K562 (cell line): ENCODE measurements around the gene GABRR3. TPM values are rescaled to one million over a fixed set of nuclear protein-coding genes. Genes with fewer than 3 reads are reported as not detected.

ENCODE experiments used
- ATAC-seq: fragments of 200-7000 bp; cut with Tn5 transposase; 3 replicates; pipeline ENCODE4 v1.9.1; 2020; ENCODE audit warnings: moderate library complexity
- BruUV-seq: library from RNA; stranded (reverse); fragments of 400-500 nt; replicated peaks from 2 replicates; lab custom pipeline; 2021; lab: Mats Ljungman, UMichigan
- CTCF ChIA-PET: fragments of 300-600 bp; formaldehyde crosslinking; extraction: SDS; loops from one replicate; lab custom pipeline; 2021; ENCODE audit warnings: low intra/inter-chr PET ratio; lab: Yijun Ruan, JAX
- POLR2A ChIA-PET: fragments of 300-600, 350-650 bp; sonication (Branson Sonifier 250); formaldehyde crosslinking; extraction: SDS; loops from one replicate; lab custom pipeline; 2021; ENCODE audit warnings: antibody characterized with exemption, inconsistent platforms; lab: Yijun Ruan, JAX
- DNase-seq, 4 experiments: peaks; one replicate each; pipeline versions ENCODE4 v3.0.0 to v3.0.0-alpha.2; 2011 to 2018; ENCODE audit warnings: low spot score in 3 of 4, mixed read lengths in 3 of 4; ENCODE audit errors: extremely low read depth in 1 of 4
- FAIRE-seq: peaks from 2 replicates; lab custom pipeline; 2011; peaks lifted over from hg19 to GRCh38; lab: Jason Lieb, UNC
- H2AFZ ChIP-seq: 2 replicates; pipeline ENCODE4 v1.6.0; 2011; ENCODE audit warnings: low read depth, low read length, control low read depth, inconsistent platforms
- H3K27ac ChIP-seq: fragments of 200-600 bp; 3 replicates; pipeline ENCODE4 v1.8.0; 2011; ENCODE audit warnings: low read depth, mild to moderate bottlenecking, control low read depth, inconsistent platforms, low read length, moderate library complexity, mixed read lengths; ENCODE audit errors: extremely low read depth
- H3K27me3 ChIP-seq, 2 experiments: fragments of 300-600 bp in 1 of 2; 2 replicates in 1 of 2; 3 replicates in 1 of 2; pipeline versions ENCODE4 v1.6.0 to v1.8.0; 2011; ENCODE audit warnings: inconsistent platforms in 2 of 2, low read length in 2 of 2, mild to moderate bottlenecking in 1 of 2, mixed read lengths in 1 of 2, moderate library complexity in 1 of 2; ENCODE audit not compliant: control insufficient read depth in 2 of 2, insufficient read depth in 2 of 2
- H3K36me3 ChIP-seq: fragments of 300-600 bp; 3 replicates; pipeline ENCODE4 v1.8.0; 2011; ENCODE audit warnings: mild to moderate bottlenecking, low read length, inconsistent platforms; ENCODE audit not compliant: control insufficient read depth, insufficient read depth
- H3K4me1 ChIP-seq, 2 experiments: fragments of 200-600 bp in 1 of 2; replicated peaks in 1 of 2; 2 replicates in 1 of 2; 3 replicates in 1 of 2; pipeline versions ENCODE4 v1.5.1 to v1.8.0; 2011; ENCODE audit warnings: inconsistent platforms in 2 of 2, low read length in 2 of 2, mild to moderate bottlenecking in 1 of 2, mixed read lengths in 1 of 2, moderate library complexity in 1 of 2; ENCODE audit not compliant: control insufficient read depth in 2 of 2, insufficient read depth in 2 of 2
- H3K4me2 ChIP-seq: 2 replicates; pipeline ENCODE4 v1.6.1; 2011; ENCODE audit warnings: low read length, control low read depth, inconsistent platforms, mixed read lengths; ENCODE audit not compliant: insufficient read depth
- H3K4me3 ChIP-seq: fragments of 200-600 bp; sonication (generic), shearing (Covaris generic); 2 replicates; pipeline ENCODE4 v1.5.1; 2016; ENCODE audit warnings: control low read depth, inconsistent platforms
- H3K79me2 ChIP-seq: fragments of 200-600 bp; 3 replicates; pipeline ENCODE4 v1.8.0; 2011; ENCODE audit warnings: low read length, inconsistent platforms; ENCODE audit not compliant: control insufficient read depth, insufficient read depth
- H3K9ac ChIP-seq, 2 experiments: 2 replicates each; pipeline versions ENCODE4 v1.6.0 to v1.6.1; 2011; ENCODE audit warnings: low read depth in 2 of 2, low read length in 2 of 2, control low read depth in 1 of 2, inconsistent platforms in 1 of 2, mild to moderate bottlenecking in 1 of 2, mixed read lengths in 1 of 2; ENCODE audit not compliant: insufficient read depth in 1 of 2
- H3K9me1 ChIP-seq: one replicate; pipeline ENCODE4 v1.6.0; 2011; ENCODE audit warnings: inconsistent platforms, mild to moderate bottlenecking, low read length, moderate library complexity; ENCODE audit not compliant: control insufficient read depth, insufficient read depth
- H3K9me3 ChIP-seq: replicated peaks from 2 replicates; pipeline ENCODE4 v1.5.1; 2011; ENCODE audit warnings: low read depth, low read length, inconsistent platforms; ENCODE audit not compliant: control insufficient read depth, insufficient read depth
- H4K20me1 ChIP-seq: replicated peaks from 2 replicates; pipeline ENCODE4 v1.6.1; 2011; ENCODE audit warnings: low read length, inconsistent platforms, mixed read lengths; ENCODE audit not compliant: control insufficient read depth, insufficient read depth
- CCAR2 ChIP-seq: fragments of 200-400 bp; formaldehyde crosslinking; IDR thresholded peaks from 2 replicates; pipeline ENCODE4 v1.6.1; 2017; ENCODE audit warnings: mild to moderate bottlenecking, low read depth, low read length
- CHD2 ChIP-seq: IDR thresholded peaks from 2 replicates; pipeline ENCODE4 v1.6.1; 2011; ENCODE audit warnings: low read depth, low read length
- CLOCK ChIP-seq: fragments of 250-450 bp; sonication (Bioruptor Pico); IDR thresholded peaks from 2 replicates; pipeline ENCODE4 v1.4.0; 2020; ENCODE audit warnings: mild to moderate bottlenecking, moderate library complexity, borderline replicate concordance
- CTCF ChIP-seq, 3 experiments: IDR thresholded peaks in 2 of 3; conservative IDR thresholded peaks in 1 of 3; 2 replicates each; pipeline ENCODE4 v1.5.1; 2011 to 2012; ENCODE audit warnings: low read length in 3 of 3, mild to moderate bottlenecking in 3 of 3, control low read depth in 2 of 3, improper control_type of control experiment in 1 of 3, inconsistent platforms in 1 of 3, low read depth in 1 of 3, mixed read lengths in 1 of 3, moderate library complexity in 1 of 3; ENCODE audit not compliant: insufficient read depth in 2 of 3
- EZH2 ChIP-seq: IDR thresholded peaks from 2 replicates; pipeline ENCODE4 v1.6.1; 2012; ENCODE audit warnings: low read depth, mild to moderate bottlenecking, inconsistent platforms, low read length, borderline replicate concordance
- FOXM1 ChIP-seq, 2 experiments: fragments of 450-650 bp in 1 of 2; sonication (generic) in 1 of 2; formaldehyde crosslinking in 1 of 2; IDR thresholded peaks; 2 replicates each; pipeline versions ENCODE4 v1.6.1 to v1.9.0; 2017 to 2022; ENCODE audit warnings: low read depth in 2 of 2, mild to moderate bottlenecking in 2 of 2, missing genetic modification reagents in 1 of 2, moderate library complexity in 1 of 2
- KAT2B ChIP-seq: IDR thresholded peaks from one replicate; pipeline ENCODE4 v1.6.1; 2012; ENCODE audit warnings: low read depth, mild to moderate bottlenecking, control low read depth, inconsistent platforms, low read length, moderate library complexity
- PTBP1 ChIP-seq: fragments of 200-400 bp; formaldehyde crosslinking; IDR thresholded peaks from 2 replicates; pipeline ENCODE4 v1.6.1; 2017; ENCODE audit warnings: low read depth, low read length
- RBM17 ChIP-seq: fragments of 200-400 bp; formaldehyde crosslinking; IDR thresholded peaks from 2 replicates; pipeline ENCODE4 v1.6.1; 2017; ENCODE audit warnings: low read depth, mild to moderate bottlenecking, low read length, borderline replicate concordance
- RCOR1 ChIP-seq, 2 experiments: IDR thresholded peaks; 2 replicates each; pipeline ENCODE4 v1.6.1; 2012; ENCODE audit warnings: low read depth in 2 of 2, low read length in 2 of 2, borderline replicate concordance in 1 of 2, improper control_type of control experiment in 1 of 2
- RUNX1 ChIP-seq: sonication (generic); IDR thresholded peaks from 2 replicates; pipeline ENCODE4 v1.6.1; 2016; ENCODE audit warnings: antibody characterized with exemption, low read depth
- ZNF324 ChIP-seq: fragments of 250-450 bp; sonication (Bioruptor Pico); IDR thresholded peaks from 2 replicates; pipeline ENCODE4 v1.4.0; 2020; ENCODE audit warnings: mild to moderate bottlenecking
- ZNF75A ChIP-seq: fragments of 450-650 bp; formaldehyde crosslinking; IDR thresholded peaks from 2 replicates; pipeline ENCODE4 v1.4.0; 2020; ENCODE audit warnings: mild to moderate bottlenecking
- WGBS: fragments of 100-300 bp; shearing (Covaris generic); methylation state at CpG from one replicate; pipeline ENCODE4 v1.1.6; 2016; ENCODE audit warnings: low coverage, mixed read lengths; ENCODE audit not compliant: insufficient coverage; ENCODE audit errors: missing lambda C conversion rate; 5-methylcytosine and 5-hydroxymethylcytosine counted together
- in situ Hi-C: fragments of 300-500 bp; cut with MboI; formaldehyde crosslinking; loops from 4 replicates; pipeline ENCODE4 v1.15.0; 2018; ENCODE audit warnings: inconsistent platforms, mixed read lengths
- intact Hi-C: fragments of 100-400 bp; cut with micrococcal nuclease; formaldehyde crosslinking; loops from 2 replicates; pipeline ENCODE4 v1.14.2; 2022
- polyA plus RNA-seq, 8 experiments: library from polyadenylated mRNA; depleted of rRNA in 4 of 8; stranded (reverse) in 5 of 8; unstranded in 3 of 8; fragments of >200 nt; fragmentation: Nextera tagmentation in 2 of 8; fragmentation: Illumina TruSeq in 1 of 8; extraction: Ambion mirVana in 2 of 8; extraction: Trizol in 1 of 8; gene quantifications; 2 replicates each; pipeline versions ENCODE4 v1.2.1 to v1.2.3, GENCODE V29; 2011 to 2014; ENCODE audit warnings: inconsistent platforms in 1 of 8, missing spikeins in 1 of 8
- total RNA-seq, 7 experiments: library from RNA; depleted of rRNA in 6 of 7; stranded (reverse); fragments of >200 nt in 6 of 7; fragmentation: Illumina TruSeq in 2 of 7; extraction: Trizol in 2 of 7; gene quantifications; 2 replicates each; pipeline versions ENCODE4 v1.2.1 to v1.2.3, GENCODE V29; 2011 to 2021; ENCODE audit warnings: low replicate concordance in 1 of 7
- TF ChIP-seq, protein P1 (sequence below): fragments of 450-650 bp; formaldehyde crosslinking; IDR thresholded peaks from 2 replicates; pipeline ENCODE4 v1.4.0; 2020; ENCODE audit warnings: mild to moderate bottlenecking, moderate library complexity
- TF ChIP-seq, protein P2 (sequence below): fragments of 250-450 bp; sonication (Bioruptor Pico); IDR thresholded peaks from 2 replicates; pipeline ENCODE4 v1.4.0; 2020; ENCODE audit warnings: mild to moderate bottlenecking, moderate library complexity

Gene GABRR3
- total and polyA plus RNA-seq, 9 of the 15 experiments (the other 6 are each of a cell fraction or from before 2014, with no cell fraction given) = not detected

GRCh38 chr3:98048586-98048985 is 13.5 kb upstream of the GABRR3 start:
- intact Hi-C loops (no loop called here), in situ Hi-C loops (loop anchor here (25.0 kb wide), 1 partner anchor 764 kb away; no protein-coding TSS in a partner anchor)
- no peak overlapping the region for H3K4me3 ChIP-seq
- no TSS peak for BruUV-seq
- POLR2A ChIA-PET = no interaction called here
- H3K4me2 ChIP-seq = no peak overlapping the region
- H3K9me1 ChIP-seq = no peaks in the 10 kb centered on the region
- no peaks in the 10 kb centered on the region for H3K27me3 ChIP-seq
- CTCF ChIA-PET = no interaction called here
- DNase-seq (no peak), FAIRE-seq (no peak), ATAC-seq (no peak)
- H3K79me2 ChIP-seq = no peaks in the 10 kb centered on the region
- WGBS = 0% methylated on average over 1 of the region's 1 CpG
- H3K9ac ChIP-seq = no peak overlapping the region
- H3K27ac ChIP-seq = no peak overlapping the region
- H3K9me3 ChIP-seq = no peaks in the 10 kb centered on the region
- H4K20me1 ChIP-seq = no peaks in the 10 kb centered on the region
- H3K4me1 ChIP-seq = no peaks in the 10 kb centered on the region
- no peak overlapping the region for H2AFZ ChIP-seq
- H3K36me3 ChIP-seq = no peaks in the 10 kb centered on the region
- TF ChIP-seq ZNF75A (CRISPR knock-in tag) (no peak), CLOCK (CRISPR knock-in tag) (no peak), RBM17 (no peak), RCOR1 (IDR thresholded peaks at IDR 0.05; ENCODE audit: borderline replicate concordance in 1 of 2, low read depth in 2 of 2, low read length in 2 of 2) (no peak), CHD2 (no peak), CCAR2 (no peak), KAT2B (no peak), PTBP1 (no peak), FOXM1 (IDR thresholded peaks at IDR 0.05; ENCODE audit: low read depth) (no peak), FOXM1 (CRISPR knock-in tag; IDR thresholded peaks at IDR 0.05; ENCODE audit: low read depth) (no peak), CTCF (IDR thresholded peaks at IDR 0.05 in 2 of 3, conservative IDR thresholded peaks at IDR 0.05 in 1 of 3; ENCODE audit: insufficient read depth in 2 of 3, low read depth in 1 of 3, low read length in 3 of 3) (no peak), ZNF324 (CRISPR knock-in tag) (no peak), EZH2 (no peak), RUNX1 (no peak)
- TF ChIP-seq, protein P1, sequence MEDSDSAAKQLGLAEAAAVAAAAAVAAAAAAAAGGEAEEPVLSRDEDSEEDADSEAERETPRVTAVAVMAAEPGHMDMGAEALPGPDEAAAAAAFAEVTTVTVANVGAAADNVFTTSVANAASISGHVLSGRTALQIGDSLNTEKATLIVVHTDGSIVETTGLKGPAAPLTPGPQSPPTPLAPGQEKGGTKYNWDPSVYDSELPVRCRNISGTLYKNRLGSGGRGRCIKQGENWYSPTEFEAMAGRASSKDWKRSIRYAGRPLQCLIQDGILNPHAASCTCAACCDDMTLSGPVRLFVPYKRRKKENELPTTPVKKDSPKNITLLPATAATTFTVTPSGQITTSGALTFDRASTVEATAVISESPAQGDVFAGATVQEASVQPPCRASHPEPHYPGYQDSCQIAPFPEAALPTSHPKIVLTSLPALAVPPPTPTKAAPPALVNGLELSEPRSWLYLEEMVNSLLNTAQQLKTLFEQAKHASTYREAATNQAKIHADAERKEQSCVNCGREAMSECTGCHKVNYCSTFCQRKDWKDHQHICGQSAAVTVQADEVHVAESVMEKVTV (CRISPR knock-in tag) = no peak
- TF ChIP-seq, protein P2, sequence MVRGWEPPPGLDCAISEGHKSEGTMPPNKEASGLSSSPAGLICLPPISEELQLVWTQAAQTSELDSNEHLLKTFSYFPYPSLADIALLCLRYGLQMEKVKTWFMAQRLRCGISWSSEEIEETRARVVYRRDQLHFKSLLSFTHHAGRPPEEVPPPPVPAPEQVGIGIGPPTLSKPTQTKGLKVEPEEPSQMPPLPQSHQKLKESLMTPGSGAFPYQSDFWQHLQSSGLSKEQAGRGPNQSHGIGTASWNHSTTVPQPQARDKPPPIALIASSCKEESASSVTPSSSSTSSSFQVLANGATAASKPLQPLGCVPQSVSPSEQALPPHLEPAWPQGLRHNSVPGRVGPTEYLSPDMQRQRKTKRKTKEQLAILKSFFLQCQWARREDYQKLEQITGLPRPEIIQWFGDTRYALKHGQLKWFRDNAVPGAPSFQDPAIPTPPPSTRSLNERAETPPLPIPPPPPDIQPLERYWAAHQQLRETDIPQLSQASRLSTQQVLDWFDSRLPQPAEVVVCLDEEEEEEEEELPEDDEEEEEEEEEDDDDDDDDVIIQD (CRISPR knock-in tag) = no peak
